RWPE1 (cell line): ENCODE measurements around the gene TADA1.
"Not testable (repeated sequence)": the region's sequence is repeated elsewhere in the genome, so short reads cannot be mapped to it uniquely, and the experiment has no call there.

ENCODE experiments used
- CTCF ChIA-PET: fragments of 350-600 bp; sonication (Branson Sonifier 250); formaldehyde crosslinking; extraction: SDS; loops from one replicate; lab custom pipeline; 2021; lab: Yijun Ruan, JAX
- POLR2A ChIA-PET: fragments of 400-600 bp; formaldehyde crosslinking; extraction: SDS; loops from one replicate; lab custom pipeline; 2020; ENCODE audit warnings: antibody characterized with exemption; ENCODE audit not compliant: low non-redundant PET; lab: Yijun Ruan, JAX
- DNase-seq: peaks from one replicate; pipeline ENCODE4 v3.0.0; 2012; ENCODE audit warnings: low spot score
- H3K27ac ChIP-seq: fragments of 450-650 bp; 2 replicates; pipeline ENCODE4 v1.5.1; 2017
- TF ChIP-seq, protein P1 (sequence below): fragments of 450-650 bp; conservative IDR thresholded peaks from 2 replicates; pipeline ENCODE4 v1.5.1; 2017; ENCODE audit warnings: low read depth, mild to moderate bottlenecking

TADA1 gene

GRCh38 chr1:166884971-166885370, 8.9 kb upstream of the TADA1 start:
- TF ChIP-seq, protein P1, sequence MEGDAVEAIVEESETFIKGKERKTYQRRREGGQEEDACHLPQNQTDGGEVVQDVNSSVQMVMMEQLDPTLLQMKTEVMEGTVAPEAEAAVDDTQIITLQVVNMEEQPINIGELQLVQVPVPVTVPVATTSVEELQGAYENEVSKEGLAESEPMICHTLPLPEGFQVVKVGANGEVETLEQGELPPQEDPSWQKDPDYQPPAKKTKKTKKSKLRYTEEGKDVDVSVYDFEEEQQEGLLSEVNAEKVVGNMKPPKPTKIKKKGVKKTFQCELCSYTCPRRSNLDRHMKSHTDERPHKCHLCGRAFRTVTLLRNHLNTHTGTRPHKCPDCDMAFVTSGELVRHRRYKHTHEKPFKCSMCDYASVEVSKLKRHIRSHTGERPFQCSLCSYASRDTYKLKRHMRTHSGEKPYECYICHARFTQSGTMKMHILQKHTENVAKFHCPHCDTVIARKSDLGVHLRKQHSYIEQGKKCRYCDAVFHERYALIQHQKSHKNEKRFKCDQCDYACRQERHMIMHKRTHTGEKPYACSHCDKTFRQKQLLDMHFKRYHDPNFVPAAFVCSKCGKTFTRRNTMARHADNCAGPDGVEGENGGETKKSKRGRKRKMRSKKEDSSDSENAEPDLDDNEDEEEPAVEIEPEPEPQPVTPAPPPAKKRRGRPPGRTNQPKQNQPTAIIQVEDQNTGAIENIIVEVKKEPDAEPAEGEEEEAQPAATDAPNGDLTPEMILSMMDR, result no peak
- ChIA-PET CTCF (no interaction called here), POLR2A (no interaction called here)
- no peak overlapping the region for H3K27ac ChIP-seq
- DNase-seq, result no peak

GRCh38 chr1:166884040-166884642, 8.1 kb upstream of the TADA1 start:
- POLR2A ChIA-PET, result no interaction called here
- no peak for DNase-seq
- no peak overlapping the region for H3K27ac ChIP-seq
- TF ChIP-seq, protein P1, result no peak
- CTCF ChIA-PET, result no interaction called here

DNA sequence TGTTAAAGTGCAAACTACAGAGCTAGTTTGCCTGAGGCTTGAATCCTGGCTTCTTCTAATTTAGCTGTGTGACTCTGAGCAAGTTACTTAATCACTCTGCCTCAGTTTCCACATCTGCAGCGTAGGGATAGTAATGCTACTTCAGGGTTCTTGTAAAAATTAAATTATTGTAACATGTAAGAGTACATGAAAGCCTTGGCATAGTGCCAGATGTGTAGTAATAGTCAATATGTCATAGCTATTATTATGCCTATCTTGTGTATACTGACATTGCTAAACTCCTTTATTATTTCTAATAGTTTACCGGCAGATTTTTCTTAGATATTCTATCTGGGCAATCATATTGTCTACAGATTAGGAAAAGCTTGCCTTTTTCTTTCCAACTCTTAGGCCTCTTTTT, 6.8 kb upstream of the TADA1 start:
- no peak for DNase-seq
- POLR2A ChIA-PET, result no interaction called here
- CTCF ChIA-PET, result interaction anchor here (0.7 to 1.0 kb wide), 3 partner anchors 27 to 52 kb away, joined by 3 to 5 read pairs (median 3); no protein-coding TSS in a partner anchor
- TF ChIP-seq, protein P1, result no peak
- no peak overlapping the region for H3K27ac ChIP-seq

DNA sequence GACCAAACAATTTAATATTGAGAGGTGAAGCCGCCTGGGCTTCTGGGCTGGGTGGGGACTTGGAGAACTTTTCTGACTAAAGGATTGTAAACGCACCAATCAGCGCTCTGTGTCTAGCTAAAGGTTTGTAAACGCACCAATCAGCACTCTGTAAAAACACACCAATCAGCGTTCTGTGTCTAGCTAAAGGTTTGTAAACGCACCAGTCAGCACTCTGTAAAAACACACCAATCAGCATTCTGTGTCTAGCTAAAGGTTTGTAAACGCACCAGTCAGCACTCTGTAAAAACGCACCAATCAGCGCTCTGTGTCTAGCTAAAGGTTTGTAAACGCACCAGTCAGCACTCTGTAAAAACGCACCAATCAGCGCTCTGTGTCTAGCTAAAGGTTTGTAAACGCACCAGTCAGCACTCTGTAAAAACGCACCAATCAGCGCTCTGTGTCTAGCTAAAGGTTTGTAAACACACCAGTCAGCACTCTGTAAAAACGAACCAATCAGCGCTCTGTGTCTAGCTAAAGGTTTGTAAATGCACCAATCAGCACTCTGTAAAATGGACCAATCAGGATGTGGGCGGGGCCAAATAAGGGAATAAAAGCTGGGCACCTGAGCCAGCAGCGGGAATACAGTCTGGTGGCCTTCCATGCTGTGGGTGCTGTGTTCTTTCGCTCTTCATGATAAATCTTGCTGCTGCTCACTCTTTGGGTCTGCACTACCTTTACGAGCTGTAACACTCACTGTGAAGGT, 2.3 kb upstream of the TADA1 start:
- CTCF ChIA-PET, DNase-seq, POLR2A ChIA-PET, H3K27ac ChIP-seq: not testable (repeated sequence)

DNA sequence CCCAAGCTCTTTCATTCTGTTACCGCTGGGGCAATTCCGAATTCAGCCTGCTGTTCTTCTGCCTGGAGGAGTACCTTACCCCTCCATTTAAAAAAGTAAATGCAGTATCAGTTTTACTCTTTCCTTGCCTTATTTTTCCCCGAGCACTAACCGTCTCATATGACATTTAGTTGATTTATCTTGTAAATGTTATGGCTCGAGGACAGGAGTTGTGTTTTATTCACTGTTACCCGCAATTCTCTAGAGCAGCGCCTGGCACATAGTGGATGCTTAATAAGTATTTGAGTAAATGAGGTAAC, 425 bp upstream of the TADA1 start:
- POLR2A ChIA-PET, result interaction anchor here (0.8 kb wide), 1 partner anchor 12 kb away, joined by 8 read pairs; no protein-coding TSS in a partner anchor
- CTCF ChIA-PET, result interaction anchor here (1.5 to 1.7 kb wide), 2 partner anchors 34 to 180 kb away, joined by 4 to 6 read pairs; no protein-coding TSS in a partner anchor
- TF ChIP-seq, protein P1, result peak; percentile 45
- no peak for DNase-seq
- peak overlapping the region; percentile 91 for H3K27ac ChIP-seq

DNA sequence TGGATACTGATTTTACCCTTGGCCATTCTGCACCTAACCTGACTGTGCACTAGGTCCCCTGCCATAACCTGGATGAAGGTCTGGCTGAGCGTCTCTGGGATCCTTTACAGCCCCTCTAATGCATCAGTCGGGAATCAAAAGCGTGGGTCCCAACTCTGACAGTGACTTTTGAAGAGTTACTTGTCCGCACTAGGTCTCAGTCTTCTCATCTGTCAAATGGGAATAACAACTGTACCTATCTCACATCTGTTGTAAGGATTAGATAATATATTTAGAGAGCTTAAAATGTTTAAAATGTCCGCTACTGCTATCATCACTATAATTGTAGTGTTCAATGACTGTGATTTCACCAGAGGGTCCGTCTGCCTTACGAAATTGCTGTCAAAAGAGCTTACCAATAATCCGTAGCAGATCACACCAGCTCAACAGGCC, 746 bp downstream of the TADA1 start:
- TF ChIP-seq, protein P1, result no peak
- DNase-seq, result no peak
- CTCF ChIA-PET, result interaction anchor here (1.5 to 1.7 kb wide), 2 partner anchors 35 to 182 kb away, joined by 4 to 6 read pairs; no protein-coding TSS in a partner anchor
- H3K27ac ChIP-seq, result peak overlapping the region; percentile 91
- POLR2A ChIA-PET, result no interaction called here

- no peak overlapping the region for H3K27ac ChIP-seq
- TF ChIP-seq, protein P1, result no peak
- DNase-seq, result no peak
- ChIA-PET CTCF (interaction anchor here (0.8 kb wide), 1 partner anchor 100 kb away, joined by 3 read pairs; no protein-coding TSS in a partner anchor), POLR2A (no interaction called here)
Measured at GRCh38 chr1:166874464-166874863, 1.6 kb downstream of the TADA1 start.
